Liver (tissue), 9 donors: ENCODE measurements around the gene C22orf42. TPM values are rescaled to one million over a fixed set of nuclear protein-coding genes. Genes with fewer than 3 reads are reported as not detected.

Source experiments
- DNase-seq: peaks from one replicate; pipeline ENCODE4 v3.0.0-alpha.2; 2017; ENCODE audit warnings: low spot score
- H3K27ac ChIP-seq, 2 donors: one replicate each; pipeline ENCODE4 v1.7.0; 2013; ENCODE audit warnings: inconsistent platforms in 2 of 2, low read length in 2 of 2, control low read depth in 1 of 2, low read depth in 1 of 2, mild to moderate bottlenecking in 1 of 2
- H3K27me3 ChIP-seq, 4 donors: one replicate each; pipeline versions ENCODE4 v1.6.1 to v1.7.0; 2013; ENCODE audit warnings: low read length in 3 of 4, inconsistent platforms in 1 of 4, mild to moderate bottlenecking in 1 of 4, moderate library complexity in 1 of 4; ENCODE audit not compliant: control insufficient read depth in 4 of 4, insufficient read depth in 4 of 4
- H3K36me3 ChIP-seq, 4 donors: one replicate each; pipeline versions ENCODE4 v1.6.1 to v1.7.0; 2013; ENCODE audit warnings: low read length in 3 of 4, mild to moderate bottlenecking in 3 of 4, low read depth in 1 of 4, moderate library complexity in 1 of 4; ENCODE audit not compliant: control insufficient read depth in 4 of 4, insufficient read depth in 3 of 4
- H3K4me1 ChIP-seq, 4 donors: one replicate each; pipeline versions ENCODE4 v1.6.1 to v1.7.0; 2013; ENCODE audit warnings: low read length in 3 of 4, mild to moderate bottlenecking in 3 of 4, moderate library complexity in 1 of 4; ENCODE audit not compliant: control insufficient read depth in 4 of 4, insufficient read depth in 4 of 4
- H3K4me3 ChIP-seq, 3 donors: one replicate each; pipeline versions ENCODE4 v1.6.1 to v1.7.0; 2013; ENCODE audit warnings: low read length in 3 of 3, control low read depth in 1 of 3, low read depth in 1 of 3, mild to moderate bottlenecking in 1 of 3
- H3K9ac ChIP-seq, 2 donors: one replicate each; pipeline ENCODE4 v1.7.0; 2013; ENCODE audit warnings: low read length in 2 of 2, mild to moderate bottlenecking in 2 of 2, moderate library complexity in 2 of 2, control low read depth in 1 of 2, low read depth in 1 of 2
- H3K9me3 ChIP-seq, 4 donors: one replicate each; pipeline versions ENCODE4 v1.6.1 to v1.7.0; 2013; ENCODE audit warnings: low read length in 3 of 4; ENCODE audit not compliant: control insufficient read depth in 4 of 4
- CTCF ChIP-seq: fragments of 150-350 bp; IDR thresholded peaks from 2 replicates; pipeline ENCODE4 v1.5.1; 2017; ENCODE audit warnings: improper control_type of control experiment, low read depth, low read length; ENCODE audit not compliant: missing input control
- EGR1 ChIP-seq, 2 donors: IDR thresholded peaks; 2 replicates each; pipeline ENCODE4 v1.6.1; 2016 to 2018; ENCODE audit warnings: antibody characterized with exemption in 2 of 2, low read depth in 2 of 2
- FOXA1 ChIP-seq: IDR thresholded peaks from 2 replicates; pipeline ENCODE4 v1.6.1; 2016; ENCODE audit warnings: antibody characterized with exemption
- FOXA2 ChIP-seq: IDR thresholded peaks from 2 replicates; pipeline ENCODE4 v1.6.1; 2016; ENCODE audit warnings: antibody characterized with exemption
- GABPA ChIP-seq, 2 donors: IDR thresholded peaks in 1 of 2; conservative IDR thresholded peaks in 1 of 2; 2 replicates each; pipeline ENCODE4 v1.6.1; 2016; ENCODE audit warnings: antibody characterized with exemption in 2 of 2, mild to moderate bottlenecking in 1 of 2, moderate library complexity in 1 of 2
- HNF4A ChIP-seq, 2 donors: conservative IDR thresholded peaks; 2 replicates each; pipeline ENCODE4 v1.6.1; 2016; ENCODE audit warnings: antibody characterized with exemption in 2 of 2, mild to moderate bottlenecking in 2 of 2
- HNF4G ChIP-seq: IDR thresholded peaks from 2 replicates; pipeline ENCODE4 v1.6.1; 2016; ENCODE audit warnings: antibody characterized with exemption
- JUND ChIP-seq, 2 donors: IDR thresholded peaks; 2 replicates each; pipeline ENCODE4 v1.6.1; 2016; ENCODE audit warnings: antibody characterized with exemption in 2 of 2
- MAX ChIP-seq: IDR thresholded peaks from 2 replicates; pipeline ENCODE4 v1.6.1; 2016; ENCODE audit warnings: antibody characterized with exemption
- NR2F2 ChIP-seq: IDR thresholded peaks from 2 replicates; pipeline ENCODE4 v1.6.1; 2016; ENCODE audit warnings: antibody characterized with exemption
- RAD21 ChIP-seq, 2 donors: IDR thresholded peaks; 2 replicates each; pipeline ENCODE4 v1.6.1; 2016; ENCODE audit warnings: antibody characterized with exemption in 2 of 2, mild to moderate bottlenecking in 2 of 2
- REST ChIP-seq: IDR thresholded peaks from 2 replicates; pipeline ENCODE4 v1.6.1; 2016; ENCODE audit warnings: antibody characterized with exemption, mild to moderate bottlenecking
- RXRA ChIP-seq, 2 donors: IDR thresholded peaks; 2 replicates each; pipeline ENCODE4 v1.6.1; 2017 to 2018; ENCODE audit warnings: antibody characterized with exemption in 2 of 2, mild to moderate bottlenecking in 1 of 2
- SP1 ChIP-seq: IDR thresholded peaks from 2 replicates; pipeline ENCODE4 v1.6.1; 2018; ENCODE audit warnings: antibody characterized with exemption, mild to moderate bottlenecking
- TAF1 ChIP-seq: conservative IDR thresholded peaks from 2 replicates; pipeline ENCODE4 v1.6.1; 2016; ENCODE audit warnings: antibody characterized with exemption, mild to moderate bottlenecking
- YY1 ChIP-seq: IDR thresholded peaks from 2 replicates; pipeline ENCODE4 v1.6.1; 2016; ENCODE audit warnings: antibody characterized with exemption, mild to moderate bottlenecking
- WGBS: extraction: QIAGEN DNeasy Blood & Tissue Kit; methylation state at CpG from one replicate; pipeline ENCODE4 v1.1.7; 2013; 5-methylcytosine and 5-hydroxymethylcytosine counted together
- polyA plus RNA-seq, 2 donors: library from polyadenylated mRNA; stranded (reverse) in 1 of 2; unstranded in 1 of 2; fragments of 200-250 nt in 1 of 2; fragments of >200 nt in 1 of 2; fragmentation: Nextera tagmentation in 1 of 2; extraction: Ambion mirVana in 1 of 2; gene quantifications; one replicate each; pipeline versions ENCODE4 v1.2.1 to v1.2.3, GENCODE V29; 2013 to 2015
- total RNA-seq, 2 donors: library from RNA; depleted of rRNA; stranded (reverse); fragments of >200 nt; gene quantifications; one replicate each; pipeline ENCODE4 v1.2.3, GENCODE V29; 2014
- TF ChIP-seq, protein P1 (sequence below): IDR thresholded peaks from 2 replicates; pipeline ENCODE4 v1.6.1; 2016; ENCODE audit warnings: antibody characterized with exemption
- TF ChIP-seq, protein P2 (sequence below): IDR thresholded peaks from 2 replicates; pipeline ENCODE4 v1.6.1; 2016; ENCODE audit warnings: antibody characterized with exemption
- donor health status: healthy.
- donor health status: healthy.
- donor health status: healthy.
- donor health status: healthy.
- donor health status: healthy.

The C22orf42 gene
- total and polyA plus RNA-seq, 4 donors: not detected

DNA sequence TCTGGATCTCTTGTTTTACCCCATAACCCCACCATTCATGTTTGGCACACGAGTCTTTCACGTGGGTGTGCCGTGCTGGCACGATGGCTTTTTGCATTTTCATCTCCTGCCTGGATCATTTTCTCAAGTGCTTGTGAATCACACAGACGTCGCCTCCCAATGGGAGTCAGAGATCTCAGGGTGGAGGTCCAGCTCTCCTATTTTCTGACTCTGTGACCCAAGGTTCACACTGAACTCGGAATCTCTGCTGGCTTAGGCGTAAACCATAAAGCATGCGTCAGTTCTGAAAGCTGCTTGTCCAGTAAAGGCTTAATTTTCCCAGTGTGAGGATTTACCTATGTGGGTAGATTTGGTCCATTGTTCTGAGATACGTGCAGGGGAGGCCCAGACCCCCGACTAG lies 16.0 kb upstream of the C22orf42 start:
- peaks cover 2 to 6% (median 4%) of the 10 kb centered on the region in 4 donors for H3K4me1 ChIP-seq
- H3K36me3 ChIP-seq: no peaks in the 10 kb centered on the region
- H3K27ac ChIP-seq: no peak overlapping the region
- H3K27me3 ChIP-seq: peaks cover 0 to 13% (median 3%) of the 10 kb centered on the region in 4 donors
- no peak overlapping the region for H3K4me3 ChIP-seq
- WGBS: 82% methylated on average over 11 of the region's 11 CpGs
- peaks cover 0 to 5% (median 0%) of the 10 kb centered on the region in 4 donors for H3K9me3 ChIP-seq
- no peak overlapping the region for H3K9ac ChIP-seq
- no peak for TF ChIP-seq FOXA2
- no peak for TF ChIP-seq RAD21 (IDR thresholded peaks at IDR 0.05)
- TF ChIP-seq REST: no peak
- no peak for TF ChIP-seq NR2F2
- TF ChIP-seq SP1: no peak
- no peak for TF ChIP-seq GABPA (IDR thresholded peaks at IDR 0.05 in 1 of 2, conservative IDR thresholded peaks at IDR 0.05 in 1 of 2)
- TF ChIP-seq FOXA1: no peak
- TF ChIP-seq, protein P1, sequence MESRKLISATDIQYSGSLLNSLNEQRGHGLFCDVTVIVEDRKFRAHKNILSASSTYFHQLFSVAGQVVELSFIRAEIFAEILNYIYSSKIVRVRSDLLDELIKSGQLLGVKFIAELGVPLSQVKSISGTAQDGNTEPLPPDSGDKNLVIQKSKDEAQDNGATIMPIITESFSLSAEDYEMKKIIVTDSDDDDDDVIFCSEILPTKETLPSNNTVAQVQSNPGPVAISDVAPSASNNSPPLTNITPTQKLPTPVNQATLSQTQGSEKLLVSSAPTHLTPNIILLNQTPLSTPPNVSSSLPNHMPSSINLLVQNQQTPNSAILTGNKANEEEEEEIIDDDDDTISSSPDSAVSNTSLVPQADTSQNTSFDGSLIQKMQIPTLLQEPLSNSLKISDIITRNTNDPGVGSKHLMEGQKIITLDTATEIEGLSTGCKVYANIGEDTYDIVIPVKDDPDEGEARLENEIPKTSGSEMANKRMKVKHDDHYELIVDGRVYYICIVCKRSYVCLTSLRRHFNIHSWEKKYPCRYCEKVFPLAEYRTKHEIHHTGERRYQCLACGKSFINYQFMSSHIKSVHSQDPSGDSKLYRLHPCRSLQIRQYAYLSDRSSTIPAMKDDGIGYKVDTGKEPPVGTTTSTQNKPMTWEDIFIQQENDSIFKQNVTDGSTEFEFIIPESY: no peak
- TF ChIP-seq, protein P2, sequence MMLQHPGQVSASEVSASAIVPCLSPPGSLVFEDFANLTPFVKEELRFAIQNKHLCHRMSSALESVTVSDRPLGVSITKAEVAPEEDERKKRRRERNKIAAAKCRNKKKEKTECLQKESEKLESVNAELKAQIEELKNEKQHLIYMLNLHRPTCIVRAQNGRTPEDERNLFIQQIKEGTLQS: no peak
- TF ChIP-seq HNF4A (conservative IDR thresholded peaks at IDR 0.05): no peak
- DNase-seq: no peak

DNA sequence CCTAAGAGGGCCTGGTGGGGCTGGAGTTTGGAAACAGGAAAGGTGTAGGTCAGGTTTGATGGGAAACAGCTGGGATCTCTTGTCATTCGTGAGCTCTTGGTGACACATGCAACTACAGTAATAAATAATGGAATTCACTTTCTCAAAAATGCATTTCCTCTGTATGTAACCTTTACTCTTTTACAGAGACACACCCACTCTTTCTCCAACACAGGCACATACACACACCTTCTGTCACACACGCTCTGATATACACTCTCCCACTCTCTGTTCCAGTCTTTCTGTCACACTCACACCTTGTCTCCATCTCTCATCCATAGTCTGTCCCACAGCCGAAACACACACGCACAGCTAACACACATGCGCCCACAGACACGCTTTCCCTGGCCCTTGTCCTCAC lies 6.6 kb upstream of the C22orf42 start:
- DNase-seq: no peak
- TF ChIP-seq TAF1 (no peak), CTCF (no peak), FOXA1 (no peak), GABPA (IDR thresholded peaks at IDR 0.05 in 1 of 2, conservative IDR thresholded peaks at IDR 0.05 in 1 of 2) (no peak), NR2F2 (no peak), HNF4G (no peak), FOXA2 (no peak), EGR1 (IDR thresholded peaks at IDR 0.05; ENCODE audit: low read depth in 2 of 2) (no peak), MAX (no peak), RXRA (IDR thresholded peaks at IDR 0.05) (no peak), SP1 (no peak), YY1 (no peak), HNF4A (conservative IDR thresholded peaks at IDR 0.05) (no peak), RAD21 (IDR thresholded peaks at IDR 0.05) (no peak), REST (no peak), JUND (IDR thresholded peaks at IDR 0.05) (no peak)
- TF ChIP-seq, protein P2: no peak
- TF ChIP-seq, protein P1: no peak
- WGBS: 82% methylated on average over 6 of the region's 6 CpGs

More for the DNA sequence above, 6.6 kb upstream of the C22orf42 start:
- Histone ChIP-seq H3K36me3 (no peaks in the 10 kb centered on the region), H3K9ac (no peak overlapping the region), H3K4me1 (no peaks in the 10 kb centered on the region), H3K27ac (no peak overlapping the region), H3K9me3 (no peaks in the 10 kb centered on the region), H3K27me3 (no peaks in the 10 kb centered on the region), H3K4me3 (no peak overlapping the region)
